ENCODE measurements around the gene TCEA3. TPM values are rescaled to one million over a fixed set of nuclear protein-coding genes. Genes with fewer than 3 reads are reported as not detected.

TCEA3 gene
- total RNA-seq, 1 donor from 2014 or later, result 3.3 TPM

DNA sequence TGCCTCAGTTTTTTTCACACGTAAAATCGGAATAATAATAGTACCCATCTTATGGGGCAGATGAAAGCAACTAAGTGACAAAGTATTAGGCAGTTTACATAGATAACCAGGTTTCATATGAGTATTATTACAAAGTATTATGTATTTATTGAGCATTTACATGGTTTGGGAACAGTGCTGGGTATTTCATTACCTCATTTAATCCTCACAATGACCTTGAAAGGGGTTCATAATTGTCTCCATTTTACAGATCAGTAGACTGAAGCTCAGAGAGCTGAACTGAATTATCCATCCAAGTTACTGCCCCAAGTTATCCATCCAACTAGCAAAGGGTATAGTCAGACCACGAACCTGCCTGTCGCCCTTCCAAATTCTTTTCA, 21.2 kb downstream of the TCEA3 start:
- Histone ChIP-seq H3K4me2 (ENCODE audit: low read length) (peak overlapping the region; percentile 66), H3K4me3 (ENCODE audit: insufficient read depth, low read depth, low read length) (peak overlapping the region; percentile 24), H3K79me2 (ENCODE audit: insufficient read depth, low read length) (no peaks in the 10 kb centered on the region), H3K27me3 (ENCODE audit: insufficient read depth, low read length) (no peaks in the 10 kb centered on the region), H3K9me3 (ENCODE audit: insufficient read depth, low read depth, low read length) (no peaks in the 10 kb centered on the region), H3K36me3 (ENCODE audit: insufficient read depth, low read length) (no peaks in the 10 kb centered on the region), H4K20me1 (ENCODE audit: insufficient read depth, low read length) (no peaks in the 10 kb centered on the region), H3K27ac (ENCODE audit: low read depth, low read length) (peak overlapping the region; percentile 66), H2AFZ (ENCODE audit: low read depth, low read length) (peak overlapping the region; percentile 21), H3K9ac (ENCODE audit: low read length) (peak overlapping the region; percentile 22), H3K4me1 (ENCODE audit: insufficient read depth, low read length) (peaks cover 25% of the 10 kb centered on the region)
- FAIRE-seq, result no peak
- Mint-ChIP-seq H3K4me3 (ENCODE audit: unreplicated experiment) (peak overlapping the region; percentile 37), H3K36me3 (ENCODE audit: low read depth, unreplicated experiment) (no peaks in the 10 kb centered on the region), H3K9me3 (ENCODE audit: unreplicated experiment) (no peaks in the 10 kb centered on the region), H3K27ac (ENCODE audit: unreplicated experiment) (peak overlapping the region; percentile 68), H3K27me3 (ENCODE audit: low read depth, unreplicated experiment) (peaks cover 6% of the 10 kb centered on the region), H3K4me1 (ENCODE audit: low read depth, unreplicated experiment) (peaks cover 20% of the 10 kb centered on the region)
- DNase-seq (ENCODE audit: low read depth), result no peak
- TF ChIP-seq, protein P1, sequence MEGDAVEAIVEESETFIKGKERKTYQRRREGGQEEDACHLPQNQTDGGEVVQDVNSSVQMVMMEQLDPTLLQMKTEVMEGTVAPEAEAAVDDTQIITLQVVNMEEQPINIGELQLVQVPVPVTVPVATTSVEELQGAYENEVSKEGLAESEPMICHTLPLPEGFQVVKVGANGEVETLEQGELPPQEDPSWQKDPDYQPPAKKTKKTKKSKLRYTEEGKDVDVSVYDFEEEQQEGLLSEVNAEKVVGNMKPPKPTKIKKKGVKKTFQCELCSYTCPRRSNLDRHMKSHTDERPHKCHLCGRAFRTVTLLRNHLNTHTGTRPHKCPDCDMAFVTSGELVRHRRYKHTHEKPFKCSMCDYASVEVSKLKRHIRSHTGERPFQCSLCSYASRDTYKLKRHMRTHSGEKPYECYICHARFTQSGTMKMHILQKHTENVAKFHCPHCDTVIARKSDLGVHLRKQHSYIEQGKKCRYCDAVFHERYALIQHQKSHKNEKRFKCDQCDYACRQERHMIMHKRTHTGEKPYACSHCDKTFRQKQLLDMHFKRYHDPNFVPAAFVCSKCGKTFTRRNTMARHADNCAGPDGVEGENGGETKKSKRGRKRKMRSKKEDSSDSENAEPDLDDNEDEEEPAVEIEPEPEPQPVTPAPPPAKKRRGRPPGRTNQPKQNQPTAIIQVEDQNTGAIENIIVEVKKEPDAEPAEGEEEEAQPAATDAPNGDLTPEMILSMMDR (IDR thresholded peaks at IDR 0.05; ENCODE audit: insufficient read depth, low read depth, low read length), result no peak
- TF ChIP-seq EZH2 (IDR thresholded peaks at IDR 0.05; ENCODE audit: insufficient read depth, low read length), result no peak

DNA sequence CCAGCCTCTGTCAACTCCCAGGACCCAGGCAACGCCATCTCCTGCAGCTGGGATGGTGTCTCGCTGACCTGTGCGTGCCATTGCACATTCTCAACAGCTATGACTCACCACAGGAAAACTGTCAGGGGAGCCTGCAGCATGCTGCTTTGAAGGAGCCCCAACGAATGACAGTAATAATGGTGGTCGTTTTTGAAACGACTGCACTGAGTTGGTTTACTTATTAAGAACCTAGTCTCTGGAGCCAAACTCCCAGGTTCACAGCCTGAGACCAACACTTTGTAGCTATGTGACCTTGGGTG, 21.6 kb downstream of the TCEA3 start:
- Histone ChIP-seq H3K36me3 (ENCODE audit: insufficient read depth, low read length) (no peaks in the 10 kb centered on the region), H3K27me3 (ENCODE audit: insufficient read depth, low read length) (no peaks in the 10 kb centered on the region), H4K20me1 (ENCODE audit: insufficient read depth, low read length) (no peaks in the 10 kb centered on the region), H2AFZ (ENCODE audit: low read depth, low read length) (no peak overlapping the region), H3K9me3 (ENCODE audit: insufficient read depth, low read depth, low read length) (no peaks in the 10 kb centered on the region), H3K9ac (ENCODE audit: low read length) (peak overlapping the region; percentile 22), H3K4me3 (ENCODE audit: insufficient read depth, low read depth, low read length) (peak overlapping the region; percentile 24), H3K79me2 (ENCODE audit: insufficient read depth, low read length) (no peaks in the 10 kb centered on the region), H3K4me2 (ENCODE audit: low read length) (peak overlapping the region; percentile 66), H3K27ac (ENCODE audit: low read depth, low read length) (peak overlapping the region; percentile 66), H3K4me1 (ENCODE audit: insufficient read depth, low read length) (peaks cover 25% of the 10 kb centered on the region)
- H3K27ac Mint-ChIP-seq (ENCODE audit: unreplicated experiment), result peak overlapping the region; percentile 68
- H3K4me1 Mint-ChIP-seq (ENCODE audit: low read depth, unreplicated experiment), result peaks cover 20% of the 10 kb centered on the region
- H3K27me3 Mint-ChIP-seq (ENCODE audit: low read depth, unreplicated experiment), result peaks cover 9% of the 10 kb centered on the region
- H3K4me3 Mint-ChIP-seq (ENCODE audit: unreplicated experiment), result peak overlapping the region; percentile 37
- no peaks in the 10 kb centered on the region for H3K9me3 Mint-ChIP-seq (ENCODE audit: unreplicated experiment)
- peak; percentile 81 for DNase-seq (ENCODE audit: low read depth)
- no peaks in the 10 kb centered on the region for H3K36me3 Mint-ChIP-seq (ENCODE audit: low read depth, unreplicated experiment)
- no peak for FAIRE-seq
- TF ChIP-seq EZH2 (IDR thresholded peaks at IDR 0.05; ENCODE audit: insufficient read depth, low read length), result no peak
- TF ChIP-seq, protein P1 (IDR thresholded peaks at IDR 0.05; ENCODE audit: insufficient read depth, low read depth, low read length), result no peak

DNA sequence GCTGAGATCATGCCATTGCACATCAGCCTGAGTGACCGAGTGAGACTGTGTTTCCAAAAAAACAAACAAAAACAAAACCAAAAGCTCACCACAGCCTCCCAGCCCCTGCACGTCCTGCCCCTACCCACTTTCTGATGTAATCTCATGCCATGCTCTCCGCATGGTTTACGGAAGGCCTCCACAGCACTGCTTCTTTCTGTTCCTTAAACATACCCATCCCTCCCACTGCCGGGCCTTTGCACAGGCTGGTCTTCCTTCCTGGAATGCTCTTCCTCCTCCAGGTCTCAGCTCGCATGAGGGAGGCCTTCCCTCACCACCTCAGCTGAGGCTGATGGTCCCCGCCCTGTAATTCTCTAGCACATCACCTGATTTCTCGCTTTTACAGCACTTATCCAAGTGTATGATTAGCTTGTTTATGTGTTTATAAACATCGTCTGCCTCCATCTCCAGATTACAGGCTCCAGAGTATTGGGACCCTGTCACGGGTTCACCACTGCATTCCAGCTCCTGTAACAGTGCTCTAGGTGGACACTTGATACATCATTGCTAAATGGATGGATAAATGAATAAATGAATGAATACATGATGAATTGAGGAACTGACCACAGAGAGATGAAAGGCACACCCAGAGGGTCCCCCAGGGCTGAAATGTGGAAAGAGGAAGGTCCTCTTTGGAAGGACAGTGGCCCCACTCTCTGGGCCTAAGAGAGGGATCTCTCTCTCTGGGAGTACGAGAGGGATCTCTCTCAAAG, 22.1 kb downstream of the TCEA3 start:
- DNase-seq (ENCODE audit: low read depth) (no peak), FAIRE-seq (no peak)
- no peaks in the 10 kb centered on the region for H3K79me2 ChIP-seq (ENCODE audit: insufficient read depth, low read length)
- Mint-ChIP-seq H3K36me3 (ENCODE audit: low read depth, unreplicated experiment) (no peaks in the 10 kb centered on the region), H3K27me3 (ENCODE audit: low read depth, unreplicated experiment) (peaks cover 14% of the 10 kb centered on the region), H3K9me3 (ENCODE audit: unreplicated experiment) (no peaks in the 10 kb centered on the region), H3K27ac (ENCODE audit: unreplicated experiment) (peak overlapping the region; percentile 84), H3K4me1 (ENCODE audit: low read depth, unreplicated experiment) (peaks cover 20% of the 10 kb centered on the region), H3K4me3 (ENCODE audit: unreplicated experiment) (no peak overlapping the region)
- no peaks in the 10 kb centered on the region for H3K27me3 ChIP-seq (ENCODE audit: insufficient read depth, low read length)
- H3K9me3 ChIP-seq (ENCODE audit: insufficient read depth, low read depth, low read length), result no peaks in the 10 kb centered on the region
- H3K27ac ChIP-seq (ENCODE audit: low read depth, low read length), result peak overlapping the region; percentile 66
- TF ChIP-seq, protein P1 (IDR thresholded peaks at IDR 0.05; ENCODE audit: insufficient read depth, low read depth, low read length), result no peak
- no peak for TF ChIP-seq EZH2 (IDR thresholded peaks at IDR 0.05; ENCODE audit: insufficient read depth, low read length)
- peak overlapping the region; percentile 66 for H3K4me2 ChIP-seq (ENCODE audit: low read length)
- no peak overlapping the region for H3K4me3 ChIP-seq (ENCODE audit: insufficient read depth, low read depth, low read length)
- peak overlapping the region; percentile 1 for H3K9ac ChIP-seq (ENCODE audit: low read length)
- H3K36me3 ChIP-seq (ENCODE audit: insufficient read depth, low read length), result no peaks in the 10 kb centered on the region
- H3K4me1 ChIP-seq (ENCODE audit: insufficient read depth, low read length), result peaks cover 25% of the 10 kb centered on the region
- H4K20me1 ChIP-seq (ENCODE audit: insufficient read depth, low read length), result no peaks in the 10 kb centered on the region
- no peak overlapping the region for H2AFZ ChIP-seq (ENCODE audit: low read depth, low read length)

Measured in astrocyte (in vitro differentiated cells and primary cell).